CD14-positive monocyte (primary cell): ENCODE measurements around the gene RNU6-9. TPM values are rescaled to one million over a fixed set of nuclear protein-coding genes. Genes with fewer than 3 reads are reported as not detected.

Experiments used
- DNase-seq, 3 donors: peaks; one replicate each; pipeline ENCODE4 v3.0.0-alpha.2; 2011 to 2022
- H2AFZ ChIP-seq: 2 replicates; pipeline ENCODE4 v1.6.0; 2012; ENCODE audit warnings: mild to moderate bottlenecking, low read depth, low read length, inconsistent platforms; ENCODE audit not compliant: insufficient read depth, poor library complexity, severe bottlenecking
- H3K27ac ChIP-seq, 2 donors: 1 replicate in 1 of 2; 2 replicates in 1 of 2; pipeline ENCODE4 v1.5.1; 2012 to 2013; ENCODE audit warnings: low read length in 2 of 2, control low read depth in 1 of 2, inconsistent platforms in 1 of 2, low read depth in 1 of 2, mild to moderate bottlenecking in 1 of 2
- H3K27me3 ChIP-seq, 2 donors: one replicate each; pipeline versions ENCODE4 v1.6.0 to v1.6.1; 2011 to 2013; ENCODE audit warnings: low read length in 2 of 2; ENCODE audit not compliant: control insufficient read depth in 2 of 2, insufficient read depth in 2 of 2
- H3K36me3 ChIP-seq, 2 donors: replicated peaks in 1 of 2; 1 replicate in 1 of 2; 2 replicates in 1 of 2; pipeline versions ENCODE4 v1.5.1 to v1.6.1; 2012 to 2013; ENCODE audit warnings: low read length in 2 of 2, control low read depth in 1 of 2, inconsistent platforms in 1 of 2, mild to moderate bottlenecking in 1 of 2; ENCODE audit not compliant: insufficient read depth in 2 of 2, control insufficient read depth in 1 of 2
- H3K4me1 ChIP-seq, 2 donors: 1 replicate in 1 of 2; 2 replicates in 1 of 2; pipeline versions ENCODE4 v1.5.1 to v1.6.1; 2012 to 2013; ENCODE audit warnings: low read length in 2 of 2, control low read depth in 1 of 2, inconsistent platforms in 1 of 2, mild to moderate bottlenecking in 1 of 2, moderate library complexity in 1 of 2; ENCODE audit not compliant: insufficient read depth in 2 of 2, control insufficient read depth in 1 of 2
- H3K4me2 ChIP-seq: replicated peaks from 2 replicates; pipeline ENCODE3; 2012; ENCODE audit warnings: low read length, moderate library complexity, mild to moderate bottlenecking; ENCODE audit not compliant: poor library complexity, severe bottlenecking; ENCODE audit errors: extremely low read depth
- H3K4me3 ChIP-seq, 3 experiments: fragments of 200-600 bp in 1 of 3; sonication (generic) in 1 of 3; replicated peaks in 1 of 3; 1 replicate in 2 of 3; 2 replicates in 1 of 3; pipeline ENCODE4 v1.5.1; 2011 to 2013; ENCODE audit warnings: low read length in 3 of 3, mild to moderate bottlenecking in 3 of 3, control low read depth in 2 of 3, low read depth in 2 of 3, inconsistent platforms in 1 of 3, moderate library complexity in 1 of 3
- H3K79me2 ChIP-seq: 2 replicates; pipeline ENCODE4 v1.6.0; 2012; ENCODE audit warnings: mild to moderate bottlenecking, control low read depth, inconsistent platforms, low read length, moderate library complexity; ENCODE audit not compliant: insufficient read depth
- H3K9ac ChIP-seq: 2 replicates; pipeline ENCODE4 v1.6.0; 2017; ENCODE audit warnings: low read length, mild to moderate bottlenecking; ENCODE audit not compliant: insufficient read depth, poor library complexity, severe bottlenecking
- H3K9me3 ChIP-seq, 2 donors: replicated peaks in 1 of 2; 1 replicate in 1 of 2; 2 replicates in 1 of 2; pipeline versions ENCODE4 v1.5.1 to v1.6.1; 2012 to 2013; ENCODE audit warnings: low read length in 2 of 2, control low read depth in 1 of 2; ENCODE audit not compliant: control insufficient read depth in 1 of 2, insufficient read depth in 1 of 2
- H4K20me1 ChIP-seq: 2 replicates; pipeline ENCODE4 v1.6.0; 2012; ENCODE audit warnings: mild to moderate bottlenecking, low read length, control low read depth, moderate library complexity; ENCODE audit not compliant: insufficient read depth
- H3K27ac Mint-ChIP-seq, 7 donors: one replicate each; pipeline ENCODE4 v1.8.0; 2020; ENCODE audit warnings: mild to moderate bottlenecking in 7 of 7, mixed read lengths in 7 of 7, moderate library complexity in 6 of 7, inconsistent platforms in 2 of 7
- H3K27me3 Mint-ChIP-seq, 3 donors: one replicate each; pipeline ENCODE4 v1.8.0; 2021 to 2022; ENCODE audit warnings: low read depth in 3 of 3, mild to moderate bottlenecking in 3 of 3, mixed read lengths in 3 of 3, moderate library complexity in 3 of 3, inconsistent platforms in 1 of 3
- H3K36me3 Mint-ChIP-seq, 2 donors: one replicate each; pipeline ENCODE4 v1.8.0; 2020; ENCODE audit warnings: mixed read lengths in 2 of 2, inconsistent platforms in 1 of 2, mild to moderate bottlenecking in 1 of 2
- H3K4me1 Mint-ChIP-seq: one replicate; pipeline ENCODE4 v1.8.0; 2020; ENCODE audit warnings: mild to moderate bottlenecking, mixed read lengths
- H3K4me3 Mint-ChIP-seq, 2 donors: one replicate each; pipeline ENCODE4 v1.8.0; 2020; ENCODE audit warnings: mild to moderate bottlenecking in 2 of 2, mixed read lengths in 2 of 2, moderate library complexity in 1 of 2
- H3K9me3 Mint-ChIP-seq, 7 donors: one replicate each; pipeline ENCODE4 v1.8.0; 2020 to 2022; ENCODE audit warnings: mixed read lengths in 7 of 7, mild to moderate bottlenecking in 6 of 7, moderate library complexity in 6 of 7, inconsistent platforms in 2 of 7
- WGBS: methylation state at CpG from one replicate; pipeline ENCODE4 v1.1.5; 2013; ENCODE audit warnings: missing lambda C conversion rate; ENCODE audit not compliant: insufficient coverage; 5-methylcytosine and 5-hydroxymethylcytosine counted together
- intact Hi-C, 2 donors: fragments of 100-400 bp; cut with micrococcal nuclease; formaldehyde crosslinking; loops; one replicate each; pipeline versions ENCODE4 v1.15.0 to v1.15.1; 2023
- polyA plus RNA-seq, 3 donors: library from polyadenylated mRNA; depleted of rRNA in 1 of 3; unstranded in 2 of 3; stranded (reverse) in 1 of 3; fragments of 300-500 nt in 2 of 3; fragments of >200 nt in 1 of 3; fragmentation: Illumina TruSeq in 2 of 3; gene quantifications; 1 replicate in 2 of 3; 2 replicates in 1 of 3; pipeline ENCODE4 v1.2.3, GENCODE V29; 2012 to 2021
- TF ChIP-seq, protein P1 (sequence below): fragments of 200-600 bp; IDR thresholded peaks from one replicate; pipeline ENCODE4 v1.8.0; 2022; ENCODE audit warnings: antibody characterized with exemption, mild to moderate bottlenecking

The RNU6-9 gene
- polyA plus RNA-seq, 3 donors = not detected

DNA sequence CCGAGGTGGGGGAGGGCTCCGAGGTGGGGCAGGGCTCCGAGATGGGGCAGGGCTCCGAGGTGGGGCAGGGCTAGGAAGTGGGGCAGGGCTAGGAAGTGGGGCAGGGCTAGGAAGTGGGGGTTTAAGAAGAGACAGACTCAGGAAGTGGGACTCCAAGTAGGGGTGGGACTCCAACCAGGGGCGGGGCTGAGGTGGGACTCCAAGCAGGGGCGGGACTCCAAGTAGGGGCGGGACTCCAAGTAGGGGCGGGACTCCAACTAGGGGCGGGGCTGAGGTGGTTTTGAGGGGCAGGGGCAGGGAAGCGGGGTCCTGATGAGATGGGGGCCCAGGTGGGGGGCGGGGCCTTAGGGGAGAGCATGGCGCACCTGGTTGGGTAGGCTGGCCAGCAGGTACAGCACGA lies 20.2 kb upstream of the RNU6-9 start:
- Histone ChIP-seq H2AFZ (no peak overlapping the region), H3K27me3 (no peaks in the 10 kb centered on the region), H3K27ac (no peak overlapping the region), H3K4me3 (peak overlapping the region in 1 of 3 experiments; percentile 49), H3K36me3 (peaks cover 12 to 29% of the 10 kb centered on the region in 2 donors), H4K20me1 (peaks cover 26% of the 10 kb centered on the region), H3K79me2 (no peaks in the 10 kb centered on the region), H3K9me3 (no peaks in the 10 kb centered on the region), H3K4me1 (peaks cover 8 to 10% of the 10 kb centered on the region in 2 donors), H3K4me2 (peak overlapping the region; percentile 63), H3K9ac (no peak overlapping the region)
- peaks cover 0 to 3% (median 2%) of the 10 kb centered on the region in 3 donors for H3K27me3 Mint-ChIP-seq
- 67% methylated on average over 7 of the region's 13 CpGs for WGBS
- H3K27ac Mint-ChIP-seq = peak overlapping the region in 3 of 7 donors; percentile 51 to 80 (median 80)
- DNase-seq = peak in 2 of 3 donors; percentile 41 to 47
- TF ChIP-seq, protein P1, sequence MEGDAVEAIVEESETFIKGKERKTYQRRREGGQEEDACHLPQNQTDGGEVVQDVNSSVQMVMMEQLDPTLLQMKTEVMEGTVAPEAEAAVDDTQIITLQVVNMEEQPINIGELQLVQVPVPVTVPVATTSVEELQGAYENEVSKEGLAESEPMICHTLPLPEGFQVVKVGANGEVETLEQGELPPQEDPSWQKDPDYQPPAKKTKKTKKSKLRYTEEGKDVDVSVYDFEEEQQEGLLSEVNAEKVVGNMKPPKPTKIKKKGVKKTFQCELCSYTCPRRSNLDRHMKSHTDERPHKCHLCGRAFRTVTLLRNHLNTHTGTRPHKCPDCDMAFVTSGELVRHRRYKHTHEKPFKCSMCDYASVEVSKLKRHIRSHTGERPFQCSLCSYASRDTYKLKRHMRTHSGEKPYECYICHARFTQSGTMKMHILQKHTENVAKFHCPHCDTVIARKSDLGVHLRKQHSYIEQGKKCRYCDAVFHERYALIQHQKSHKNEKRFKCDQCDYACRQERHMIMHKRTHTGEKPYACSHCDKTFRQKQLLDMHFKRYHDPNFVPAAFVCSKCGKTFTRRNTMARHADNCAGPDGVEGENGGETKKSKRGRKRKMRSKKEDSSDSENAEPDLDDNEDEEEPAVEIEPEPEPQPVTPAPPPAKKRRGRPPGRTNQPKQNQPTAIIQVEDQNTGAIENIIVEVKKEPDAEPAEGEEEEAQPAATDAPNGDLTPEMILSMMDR = no peak
- no peaks in the 10 kb centered on the region for H3K9me3 Mint-ChIP-seq
- intact Hi-C loops = no loop called here
- peak overlapping the region; percentile 31 to 46 for H3K4me3 Mint-ChIP-seq
- H3K36me3 Mint-ChIP-seq = peaks cover 31 to 63% of the 10 kb centered on the region in 2 donors
- H3K4me1 Mint-ChIP-seq = peaks cover 5% of the 10 kb centered on the region

DNA sequence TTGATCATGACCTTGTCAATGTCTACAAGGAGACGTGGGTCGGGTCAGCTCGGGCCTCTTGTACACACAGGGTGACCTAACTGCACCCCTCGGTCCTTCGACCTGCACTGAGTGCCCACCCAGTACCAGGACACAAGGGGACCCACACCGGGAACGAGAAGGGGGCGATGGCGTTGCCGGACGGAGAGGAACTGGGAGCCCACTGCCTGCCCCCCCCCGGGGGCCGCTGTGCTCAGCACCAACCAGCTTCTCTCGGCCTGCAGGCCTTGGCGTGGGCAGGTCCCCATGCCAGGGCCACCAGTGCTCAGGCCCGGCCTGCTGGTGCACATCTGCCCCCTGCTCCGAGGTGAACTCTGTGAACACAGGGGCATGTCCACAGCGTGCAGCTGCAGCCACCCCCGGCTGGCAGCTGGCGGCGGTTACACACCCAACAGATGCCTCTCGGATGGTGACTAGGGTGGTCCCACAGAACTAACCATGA lies 19.7 kb upstream of the RNU6-9 start:
- no peak overlapping the region for H3K27ac ChIP-seq
- intact Hi-C loops = no loop called here

More for the DNA sequence above, 19.7 kb upstream of the RNU6-9 start:
- H3K9me3 Mint-ChIP-seq = no peaks in the 10 kb centered on the region
- no peak overlapping the region for H3K4me3 Mint-ChIP-seq
- H3K4me1 ChIP-seq = peaks cover 8 to 10% of the 10 kb centered on the region in 2 donors
- no peak overlapping the region for H3K4me3 ChIP-seq
- peaks cover 5% of the 10 kb centered on the region for H3K4me1 Mint-ChIP-seq
- no peak overlapping the region for H3K27ac Mint-ChIP-seq
- H3K36me3 Mint-ChIP-seq = peaks cover 29 to 63% of the 10 kb centered on the region in 2 donors
- H3K36me3 ChIP-seq = peaks cover 8 to 29% of the 10 kb centered on the region in 2 donors
- DNase-seq = no peak
- H3K9me3 ChIP-seq = no peaks in the 10 kb centered on the region
- peaks cover 0 to 3% (median 2%) of the 10 kb centered on the region in 3 donors for H3K27me3 Mint-ChIP-seq
- H3K4me2 ChIP-seq = no peak overlapping the region
- peaks cover 21% of the 10 kb centered on the region for H4K20me1 ChIP-seq
- no peak overlapping the region for H3K9ac ChIP-seq
- no peaks in the 10 kb centered on the region for H3K79me2 ChIP-seq
- TF ChIP-seq, protein P1 = no peak
- 93% methylated on average over 22 of the region's 22 CpGs for WGBS
- H2AFZ ChIP-seq = no peak overlapping the region
- no peaks in the 10 kb centered on the region for H3K27me3 ChIP-seq
